GM21447 (cell line): ENCODE results near the gene SH3RF2.

Experiments used
- ATAC-seq: cut with Tn5 transposase; IDR thresholded peaks from one replicate; pipeline ENCODE4 v1.9.1; 2021; ENCODE audit not compliant: unreplicated experiment

Gene SH3RF2

GRCh38 chr5:146034605-146035004 is 98.2 kb downstream of the SH3RF2 start:
- ATAC-seq = no peak

GRCh38 chr5:146039420-146039819 is 103.0 kb downstream of the SH3RF2 start:
- ATAC-seq = no peak

GRCh38 chr5:146040527-146040926 is 104.1 kb downstream of the SH3RF2 start:
- ATAC-seq = no peak

GRCh38 chr5:146041180-146041789 is 104.9 kb downstream of the SH3RF2 start:
- no peak for ATAC-seq

- no peak for ATAC-seq
Observed at GRCh38 chr5:146042628-146043279, 106.4 kb downstream of the SH3RF2 start.

GRCh38 chr5:146043722-146044121 is 107.3 kb downstream of the SH3RF2 start:
- ATAC-seq = no peak

- no peak for ATAC-seq
Observed at GRCh38 chr5:146047396-146047795, 111.0 kb downstream of the SH3RF2 start.

- no peak for ATAC-seq
Observed at GRCh38 chr5:146048994-146049703, 112.8 kb downstream of the SH3RF2 start.

GRCh38 chr5:146049704-146050026 is 113.3 kb downstream of the SH3RF2 start:
- no peak for ATAC-seq

GRCh38 chr5:146050086-146050485 is 113.7 kb downstream of the SH3RF2 start:
- no peak for ATAC-seq

- no peak for ATAC-seq
Observed at GRCh38 chr5:146051678-146052077, 115.3 kb downstream of the SH3RF2 start.

- no peak for ATAC-seq
Observed at GRCh38 chr5:146052780-146053179, 116.4 kb downstream of the SH3RF2 start.

- ATAC-seq = no peak
Observed at GRCh38 chr5:146055432-146055831, 119.1 kb downstream of the SH3RF2 start.

GRCh38 chr5:146059460-146060220 is 123.3 kb downstream of the SH3RF2 start:
- ATAC-seq = no peak

GRCh38 chr5:146060221-146060585 is 123.8 kb downstream of the SH3RF2 start:
- no peak for ATAC-seq

GRCh38 chr5:146066968-146067367 is 130.6 kb downstream of the SH3RF2 start:
- no peak for ATAC-seq

GRCh38 chr5:146068206-146068605 is 131.8 kb downstream of the SH3RF2 start:
- no peak for ATAC-seq

GRCh38 chr5:146068977-146069779 is 132.8 kb downstream of the SH3RF2 start:
- ATAC-seq = peak; percentile 60

GRCh38 chr5:146069780-146070099 is 133.4 kb downstream of the SH3RF2 start:
- peak; percentile 71 for ATAC-seq

GRCh38 chr5:146070746-146071145 is 134.4 kb downstream of the SH3RF2 start:
- ATAC-seq = no peak

- no peak for ATAC-seq
Observed at GRCh38 chr5:146071171-146071570, 134.8 kb downstream of the SH3RF2 start.
